ENCODE results near the gene PTTG1IP.

PTTG1IP gene

DNA sequence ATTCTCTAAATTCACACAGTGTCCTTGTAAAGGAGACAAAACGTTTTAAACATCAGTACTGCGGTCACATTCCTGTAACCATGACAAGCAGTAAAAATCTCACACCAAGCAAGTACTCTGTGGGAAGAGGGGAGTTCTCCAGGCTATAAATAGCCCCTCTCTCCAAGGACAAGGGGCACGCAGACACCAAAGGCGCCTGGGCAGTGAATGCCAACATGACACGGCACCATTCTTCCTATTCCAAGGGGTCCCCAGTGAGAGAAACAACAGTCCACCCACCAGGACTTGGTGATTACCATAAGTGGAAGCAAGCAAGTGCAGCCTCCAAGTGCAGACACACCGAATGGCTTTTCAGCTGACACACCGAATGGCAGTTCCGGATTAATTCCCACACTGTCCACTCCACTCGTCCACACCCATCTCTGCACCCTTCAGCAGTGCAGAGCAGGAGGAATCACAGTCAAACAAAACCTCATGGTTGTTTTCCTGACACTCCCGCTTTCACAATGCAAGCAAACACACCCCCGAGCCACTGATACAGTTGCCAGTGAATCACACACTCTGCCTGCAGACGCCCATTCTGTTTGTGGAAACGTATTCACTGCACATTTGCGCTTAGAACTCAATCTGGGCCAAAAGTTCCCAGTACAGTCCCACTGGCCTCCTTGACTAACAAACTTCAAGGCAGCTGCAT is 1.8 kb downstream of the PTTG1IP start:
- Histone ChIP-seq H3K4me3 (ENCODE audit: insufficient read depth, low read depth, low read length) (peak overlapping the region; percentile 82), H3K36me3 (ENCODE audit: control insufficient read depth, insufficient read depth, low read length) (no peaks in the 10 kb centered on the region), H3K9me3 (ENCODE audit: control insufficient read depth, low read length) (no peaks in the 10 kb centered on the region), H3K27ac (ENCODE audit: insufficient read depth, low read depth, low read length, poor library complexity, severe bottlenecking) (peak overlapping the region; percentile 47), H3K27me3 (ENCODE audit: control insufficient read depth, insufficient read depth, low read length, poor library complexity, severe bottlenecking) (peaks cover 28% of the 10 kb centered on the region), H3K4me1 (ENCODE audit: control insufficient read depth, insufficient read depth, low read length) (peaks cover 10% of the 10 kb centered on the region)
- WGBS, 2 experiments = 77 to 84% methylated on average over 14 of the region's 14 CpGs

DNA sequence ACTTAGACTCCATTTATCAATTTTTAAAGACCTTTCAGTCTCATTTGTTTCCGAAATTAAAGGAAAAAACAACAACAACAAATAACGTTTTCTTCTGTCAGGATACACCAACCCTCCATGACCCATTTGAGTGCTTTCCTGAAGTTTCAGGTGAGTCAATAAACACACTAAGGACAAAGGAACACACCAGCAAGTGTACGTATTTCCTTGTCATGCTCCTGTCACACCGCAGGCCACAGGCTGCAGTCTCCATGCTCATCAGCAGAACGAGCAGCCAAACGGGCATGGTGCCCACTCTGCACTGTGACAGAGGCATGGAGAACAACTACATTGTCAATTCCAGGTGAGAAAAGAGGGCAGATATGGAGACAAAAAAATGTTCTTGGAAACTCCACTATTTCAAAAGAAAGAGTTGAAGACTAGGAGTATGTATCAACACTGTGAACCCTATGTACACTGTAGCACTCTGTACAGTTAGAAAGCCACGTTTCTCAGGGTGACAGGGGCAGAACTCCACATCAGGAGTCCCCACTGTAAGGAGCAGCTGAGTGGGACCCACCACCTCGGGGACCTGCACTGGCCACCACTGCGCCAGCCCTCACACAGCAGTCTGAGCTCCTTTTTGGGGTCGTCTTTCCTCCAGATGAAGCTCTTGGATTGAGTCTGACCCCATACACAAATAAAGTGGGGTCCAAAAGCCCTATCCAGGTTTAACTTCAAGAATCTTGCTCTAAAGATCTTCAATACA is 2.6 kb downstream of the PTTG1IP start:
- Histone ChIP-seq H3K9me3 (ENCODE audit: control insufficient read depth, low read length) (no peaks in the 10 kb centered on the region), H3K27me3 (ENCODE audit: control insufficient read depth, insufficient read depth, low read length, poor library complexity, severe bottlenecking) (peaks cover 20% of the 10 kb centered on the region), H3K27ac (ENCODE audit: insufficient read depth, low read depth, low read length, poor library complexity, severe bottlenecking) (peak overlapping the region; percentile 47), H3K4me1 (ENCODE audit: control insufficient read depth, insufficient read depth, low read length) (peaks cover 10% of the 10 kb centered on the region), H3K36me3 (ENCODE audit: control insufficient read depth, insufficient read depth, low read length) (no peaks in the 10 kb centered on the region), H3K4me3 (ENCODE audit: insufficient read depth, low read depth, low read length) (no peak overlapping the region)
- 92 to 93% methylated on average over 10 of the region's 10 CpGs for WGBS, 2 experiments

DNA sequence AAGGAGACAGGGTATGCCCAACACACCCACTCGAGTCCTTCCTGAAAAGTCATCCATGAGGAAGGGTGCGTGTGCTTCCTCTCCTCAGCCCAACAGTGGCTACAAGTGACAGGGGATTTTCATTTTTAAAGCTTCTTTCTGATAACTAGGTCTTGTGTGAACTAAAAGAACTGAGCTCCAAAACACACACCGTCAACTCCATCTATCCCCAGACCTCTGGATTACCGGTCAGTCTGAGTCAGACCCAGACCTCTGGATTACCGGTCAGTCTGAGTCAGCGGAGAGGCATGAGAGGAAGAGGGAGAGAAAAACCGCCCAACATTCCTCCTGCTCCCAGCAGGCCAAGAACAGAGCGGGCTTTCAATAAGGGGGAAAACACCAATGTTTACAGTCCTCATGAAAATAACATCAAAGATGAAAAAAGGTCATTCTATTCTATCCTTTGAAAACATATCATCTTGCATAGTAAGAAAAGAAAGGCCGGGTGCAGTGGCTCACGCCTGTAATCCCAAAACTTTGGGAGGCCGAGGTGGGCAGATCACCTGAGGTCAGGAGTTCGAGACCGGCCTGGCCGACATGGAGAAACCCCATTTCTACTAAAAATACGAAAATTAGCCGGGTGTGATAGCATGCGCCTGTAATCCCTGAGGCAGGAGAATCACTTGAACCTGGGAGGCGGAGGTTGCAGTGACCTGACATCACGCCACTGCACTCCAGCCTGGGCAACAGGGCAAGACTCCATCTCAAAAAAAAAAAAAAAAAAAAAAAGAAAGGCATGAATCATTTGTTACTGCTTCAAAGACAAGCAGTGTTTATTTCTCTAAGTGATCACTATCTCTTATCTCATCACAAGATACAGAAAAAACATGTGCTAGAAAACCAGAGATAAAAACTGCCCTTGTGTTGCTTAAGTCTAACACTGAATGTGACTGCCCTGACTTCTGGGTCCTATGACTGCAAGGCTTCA is 3.4 kb downstream of the PTTG1IP start:
- Histone ChIP-seq H3K4me3 (ENCODE audit: insufficient read depth, low read depth, low read length) (no peak overlapping the region), H3K4me1 (ENCODE audit: control insufficient read depth, insufficient read depth, low read length) (peaks cover 10% of the 10 kb centered on the region), H3K27ac (ENCODE audit: insufficient read depth, low read depth, low read length, poor library complexity, severe bottlenecking) (no peak overlapping the region), H3K36me3 (ENCODE audit: control insufficient read depth, insufficient read depth, low read length) (peaks cover 4% of the 10 kb centered on the region), H3K9me3 (ENCODE audit: control insufficient read depth, low read length) (no peaks in the 10 kb centered on the region), H3K27me3 (ENCODE audit: control insufficient read depth, insufficient read depth, low read length, poor library complexity, severe bottlenecking) (peaks cover 12% of the 10 kb centered on the region)
- WGBS, 2 experiments = 79 to 82% methylated on average over 19 of the region's 19 CpGs

DNA sequence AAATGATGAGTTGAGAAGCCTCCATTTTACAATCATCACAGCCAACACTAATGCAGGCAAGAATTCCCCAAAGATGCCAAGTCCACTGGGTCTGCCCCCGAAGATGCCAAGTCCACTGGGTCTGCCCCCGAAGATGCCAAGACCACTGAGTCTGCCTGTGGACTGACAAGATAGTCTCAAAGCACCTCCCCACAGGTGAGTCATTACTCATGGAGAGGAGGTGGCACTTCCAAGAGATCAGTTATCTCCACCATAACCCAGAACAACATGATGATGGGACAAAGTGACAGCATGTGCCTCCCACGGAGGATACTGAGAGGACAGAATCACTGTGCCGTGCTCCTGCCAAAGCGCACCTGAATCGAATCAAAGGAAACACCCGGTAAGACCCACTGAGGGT is 4.8 kb downstream of the PTTG1IP start:
- H3K9me3 ChIP-seq (ENCODE audit: control insufficient read depth, low read length) = no peaks in the 10 kb centered on the region
- H3K27ac ChIP-seq (ENCODE audit: insufficient read depth, low read depth, low read length, poor library complexity, severe bottlenecking) = no peak overlapping the region
- H3K4me3 ChIP-seq (ENCODE audit: insufficient read depth, low read depth, low read length) = no peak overlapping the region
- H3K27me3 ChIP-seq (ENCODE audit: control insufficient read depth, insufficient read depth, low read length, poor library complexity, severe bottlenecking) = no peaks in the 10 kb centered on the region
- H3K36me3 ChIP-seq (ENCODE audit: control insufficient read depth, insufficient read depth, low read length) = peaks cover 9% of the 10 kb centered on the region
- WGBS, 2 experiments = 96% methylated on average over 7 of the region's 7 CpGs
- H3K4me1 ChIP-seq (ENCODE audit: control insufficient read depth, insufficient read depth, low read length) = peaks cover 10% of the 10 kb centered on the region

DNA sequence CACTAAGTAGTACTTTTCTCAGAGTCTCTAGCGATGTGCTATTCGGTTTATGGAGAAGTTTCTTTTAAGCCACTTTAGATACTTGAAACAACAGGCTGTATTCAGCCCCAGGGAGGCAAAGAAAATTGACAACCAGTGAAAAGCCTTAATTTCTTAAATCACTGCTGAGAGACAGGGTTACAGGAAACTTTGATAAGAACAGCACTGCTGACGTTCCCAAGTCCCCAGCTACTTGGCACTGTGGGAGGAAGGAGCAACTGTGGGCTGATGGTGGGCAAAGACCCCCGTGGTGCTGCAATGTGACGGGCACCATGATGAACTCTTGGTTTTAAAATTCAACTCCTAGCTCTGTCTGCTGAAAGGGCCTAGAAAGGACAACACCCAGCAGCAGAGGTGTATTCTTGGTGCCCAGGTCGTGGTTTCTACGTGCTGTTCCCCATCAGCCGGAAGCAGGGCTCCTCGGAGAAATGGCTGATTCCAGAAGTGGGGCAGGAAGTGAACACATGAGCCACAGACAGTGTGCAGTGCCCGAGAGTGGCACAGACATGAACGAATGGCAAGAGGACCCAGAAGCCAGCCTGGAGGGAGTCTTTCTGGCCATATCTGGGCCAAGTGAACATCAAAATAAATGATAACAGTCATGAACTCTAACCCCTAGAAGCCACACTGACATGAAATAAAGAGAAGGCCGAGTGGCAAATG is 5.3 kb downstream of the PTTG1IP start:
- no peak overlapping the region for H3K4me3 ChIP-seq (ENCODE audit: insufficient read depth, low read depth, low read length)
- 92 to 94% methylated on average over 12 of the region's 12 CpGs for WGBS, 2 experiments
- H3K4me1 ChIP-seq (ENCODE audit: control insufficient read depth, insufficient read depth, low read length) = peaks cover 10% of the 10 kb centered on the region
- no peaks in the 10 kb centered on the region for H3K27me3 ChIP-seq (ENCODE audit: control insufficient read depth, insufficient read depth, low read length, poor library complexity, severe bottlenecking)
- H3K36me3 ChIP-seq (ENCODE audit: control insufficient read depth, insufficient read depth, low read length) = peaks cover 9% of the 10 kb centered on the region
- H3K27ac ChIP-seq (ENCODE audit: insufficient read depth, low read depth, low read length, poor library complexity, severe bottlenecking) = no peak overlapping the region
- no peaks in the 10 kb centered on the region for H3K9me3 ChIP-seq (ENCODE audit: control insufficient read depth, low read length)

DNA sequence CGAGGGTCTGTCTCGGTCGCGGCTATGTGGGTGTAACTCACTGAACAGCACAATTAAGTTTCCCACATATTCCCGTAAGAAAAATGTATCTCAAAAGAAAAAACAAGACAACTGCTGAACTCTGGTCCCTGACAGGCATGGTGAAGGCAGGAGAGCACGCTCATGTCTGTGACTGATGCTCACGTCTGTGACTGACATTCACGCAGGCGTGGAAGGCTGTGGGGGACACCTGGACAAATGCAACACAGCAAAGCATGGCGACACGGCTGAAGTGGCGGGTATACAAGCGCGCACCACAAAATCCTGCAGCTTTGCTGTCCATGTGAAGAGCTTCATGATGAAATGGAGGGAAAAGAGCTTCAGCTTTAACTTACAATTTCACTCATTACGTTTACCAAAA is 6.0 kb downstream of the PTTG1IP start:
- peaks cover 9% of the 10 kb centered on the region for H3K36me3 ChIP-seq (ENCODE audit: control insufficient read depth, insufficient read depth, low read length)
- H3K4me1 ChIP-seq (ENCODE audit: control insufficient read depth, insufficient read depth, low read length) = peaks cover 10% of the 10 kb centered on the region
- H3K27ac ChIP-seq (ENCODE audit: insufficient read depth, low read depth, low read length, poor library complexity, severe bottlenecking) = no peak overlapping the region
- 93 to 94% methylated on average over 15 of the region's 15 CpGs for WGBS, 2 experiments
- H3K4me3 ChIP-seq (ENCODE audit: insufficient read depth, low read depth, low read length) = no peak overlapping the region
- no peaks in the 10 kb centered on the region for H3K9me3 ChIP-seq (ENCODE audit: control insufficient read depth, low read length)
- H3K27me3 ChIP-seq (ENCODE audit: control insufficient read depth, insufficient read depth, low read length, poor library complexity, severe bottlenecking) = no peaks in the 10 kb centered on the region

DNA sequence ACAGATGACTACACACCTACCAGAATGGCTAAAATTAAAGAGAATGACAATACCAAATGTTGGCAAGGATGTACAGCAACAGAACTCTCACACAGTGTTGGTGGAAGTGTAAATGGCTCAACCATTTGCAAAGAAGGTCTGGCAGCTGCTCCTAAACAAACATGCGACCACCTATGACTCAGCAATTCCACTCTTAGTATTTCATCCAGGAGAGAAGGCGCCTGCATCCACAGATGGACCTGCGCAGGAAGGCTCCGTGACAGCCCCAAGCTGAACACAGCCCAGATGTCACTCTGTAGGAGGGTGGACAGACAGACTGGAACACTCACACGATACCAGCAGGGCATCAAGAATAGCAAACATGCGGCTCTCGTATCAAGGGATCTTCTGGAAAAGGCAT is 6.7 kb downstream of the PTTG1IP start:
- H3K27ac ChIP-seq (ENCODE audit: insufficient read depth, low read depth, low read length, poor library complexity, severe bottlenecking) = no peak overlapping the region
- peaks cover 9% of the 10 kb centered on the region for H3K36me3 ChIP-seq (ENCODE audit: control insufficient read depth, insufficient read depth, low read length)

DNA sequence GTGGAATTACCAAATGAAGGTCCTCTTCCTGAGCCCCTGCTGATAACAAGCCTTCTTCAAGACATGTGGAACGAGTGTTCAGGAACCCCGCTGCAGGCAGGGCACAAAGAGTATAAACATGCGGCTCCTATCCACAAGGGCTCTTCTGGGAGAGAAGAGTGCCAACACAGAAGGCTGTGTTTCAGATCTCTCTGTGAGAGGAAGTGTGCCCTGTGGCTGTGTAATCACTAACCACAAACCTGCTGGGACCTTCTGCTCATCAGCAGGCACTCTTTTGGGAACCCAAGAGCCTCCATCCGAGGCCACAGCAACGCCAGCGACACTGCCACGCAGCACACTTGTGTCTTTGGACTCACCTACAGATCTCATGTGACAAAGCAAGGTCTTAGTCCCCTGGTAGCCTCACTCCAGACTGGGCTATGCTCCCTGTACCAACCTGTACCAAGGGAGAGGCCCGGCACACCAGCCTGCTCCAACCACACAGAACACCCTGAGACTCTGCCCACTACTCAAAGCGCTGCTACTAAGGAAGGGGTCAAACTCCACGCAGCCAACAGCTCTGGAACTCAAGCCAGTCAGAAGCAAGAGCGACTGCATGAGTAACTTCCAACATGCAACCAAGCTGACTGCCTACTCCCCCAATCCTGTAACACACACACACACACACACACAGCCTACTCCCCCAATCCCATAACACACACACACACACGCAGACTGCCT is 7.8 kb downstream of the PTTG1IP start:
- Histone ChIP-seq H3K9me3 (ENCODE audit: control insufficient read depth, low read length) (no peaks in the 10 kb centered on the region), H3K27me3 (ENCODE audit: control insufficient read depth, insufficient read depth, low read length, poor library complexity, severe bottlenecking) (no peaks in the 10 kb centered on the region), H3K27ac (ENCODE audit: insufficient read depth, low read depth, low read length, poor library complexity, severe bottlenecking) (no peak overlapping the region), H3K4me3 (ENCODE audit: insufficient read depth, low read depth, low read length) (no peak overlapping the region), H3K4me1 (ENCODE audit: control insufficient read depth, insufficient read depth, low read length) (no peaks in the 10 kb centered on the region), H3K36me3 (ENCODE audit: control insufficient read depth, insufficient read depth, low read length) (peaks cover 9% of the 10 kb centered on the region)
- WGBS, 2 experiments = 93 to 95% methylated on average over 12 of the region's 12 CpGs

More for the DNA sequence above, 6.7 kb downstream of the PTTG1IP start:
- Histone ChIP-seq H3K9me3 (ENCODE audit: control insufficient read depth, low read length) (no peaks in the 10 kb centered on the region), H3K4me1 (ENCODE audit: control insufficient read depth, insufficient read depth, low read length) (peaks cover 3% of the 10 kb centered on the region), H3K27me3 (ENCODE audit: control insufficient read depth, insufficient read depth, low read length, poor library complexity, severe bottlenecking) (no peaks in the 10 kb centered on the region), H3K4me3 (ENCODE audit: insufficient read depth, low read depth, low read length) (no peak overlapping the region)
- 89 to 93% methylated on average over 7 of the region's 7 CpGs for WGBS, 2 experiments

All from ectodermal cell (in vitro differentiated cells).